Subcutaneous adipose tissue (tissue), 4 donors: Measurements from ENCODE around the gene PSMB4. TPM values are rescaled to one million over a fixed set of nuclear protein-coding genes. Genes with fewer than 3 reads are reported as not detected.

Source experiments
- small RNA-seq: library from RNA; depleted of rRNA; stranded (forward); fragments of <200 nt; gene quantifications from one replicate; pipeline ENCODE3, GENCODE V24; 2016
- total RNA-seq, 4 donors: library from RNA; depleted of rRNA; stranded (reverse); fragments of >200 nt; gene quantifications; one replicate each; pipeline ENCODE4 v1.1.0, GENCODE V29; 2016
- TF ChIP-seq, protein P1 (sequence below): fragments of 450-650 bp; IDR thresholded peaks from one replicate; pipeline ENCODE4 v1.5.1; 2016; ENCODE audit warnings: low read depth, mild to moderate bottlenecking, control low read depth, antibody characterized with exemption, moderate library complexity

The PSMB4 gene
- total RNA-seq, 4 donors from 2014 or later, result 197 to 298 (median 246) TPM

GRCh38 chr1:151435174-151435573, 35.8 kb downstream of the PSMB4 start:
- TF ChIP-seq, protein P1, sequence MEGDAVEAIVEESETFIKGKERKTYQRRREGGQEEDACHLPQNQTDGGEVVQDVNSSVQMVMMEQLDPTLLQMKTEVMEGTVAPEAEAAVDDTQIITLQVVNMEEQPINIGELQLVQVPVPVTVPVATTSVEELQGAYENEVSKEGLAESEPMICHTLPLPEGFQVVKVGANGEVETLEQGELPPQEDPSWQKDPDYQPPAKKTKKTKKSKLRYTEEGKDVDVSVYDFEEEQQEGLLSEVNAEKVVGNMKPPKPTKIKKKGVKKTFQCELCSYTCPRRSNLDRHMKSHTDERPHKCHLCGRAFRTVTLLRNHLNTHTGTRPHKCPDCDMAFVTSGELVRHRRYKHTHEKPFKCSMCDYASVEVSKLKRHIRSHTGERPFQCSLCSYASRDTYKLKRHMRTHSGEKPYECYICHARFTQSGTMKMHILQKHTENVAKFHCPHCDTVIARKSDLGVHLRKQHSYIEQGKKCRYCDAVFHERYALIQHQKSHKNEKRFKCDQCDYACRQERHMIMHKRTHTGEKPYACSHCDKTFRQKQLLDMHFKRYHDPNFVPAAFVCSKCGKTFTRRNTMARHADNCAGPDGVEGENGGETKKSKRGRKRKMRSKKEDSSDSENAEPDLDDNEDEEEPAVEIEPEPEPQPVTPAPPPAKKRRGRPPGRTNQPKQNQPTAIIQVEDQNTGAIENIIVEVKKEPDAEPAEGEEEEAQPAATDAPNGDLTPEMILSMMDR, result no peak

DNA sequence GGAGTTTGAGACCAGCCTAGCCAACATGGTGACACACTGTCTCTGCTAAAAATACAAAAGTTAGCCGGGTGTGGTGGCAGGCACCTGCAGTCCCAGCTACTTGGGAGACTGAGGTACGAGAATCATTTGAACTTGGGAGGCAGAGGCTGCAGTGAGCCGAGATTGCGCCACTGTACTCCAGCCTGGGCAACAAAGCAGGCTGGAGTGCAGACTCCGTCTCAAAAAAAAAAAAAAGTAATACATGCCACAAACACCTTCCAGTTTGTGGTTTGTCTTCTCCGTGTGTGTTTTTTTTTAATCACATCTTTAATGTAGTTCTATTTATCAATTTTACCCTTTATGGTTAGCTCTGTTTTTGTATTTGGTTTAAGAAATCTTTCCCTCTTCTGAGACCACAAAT, 37.6 kb downstream of the PSMB4 start:
- TF ChIP-seq, protein P1, result no peak

DNA sequence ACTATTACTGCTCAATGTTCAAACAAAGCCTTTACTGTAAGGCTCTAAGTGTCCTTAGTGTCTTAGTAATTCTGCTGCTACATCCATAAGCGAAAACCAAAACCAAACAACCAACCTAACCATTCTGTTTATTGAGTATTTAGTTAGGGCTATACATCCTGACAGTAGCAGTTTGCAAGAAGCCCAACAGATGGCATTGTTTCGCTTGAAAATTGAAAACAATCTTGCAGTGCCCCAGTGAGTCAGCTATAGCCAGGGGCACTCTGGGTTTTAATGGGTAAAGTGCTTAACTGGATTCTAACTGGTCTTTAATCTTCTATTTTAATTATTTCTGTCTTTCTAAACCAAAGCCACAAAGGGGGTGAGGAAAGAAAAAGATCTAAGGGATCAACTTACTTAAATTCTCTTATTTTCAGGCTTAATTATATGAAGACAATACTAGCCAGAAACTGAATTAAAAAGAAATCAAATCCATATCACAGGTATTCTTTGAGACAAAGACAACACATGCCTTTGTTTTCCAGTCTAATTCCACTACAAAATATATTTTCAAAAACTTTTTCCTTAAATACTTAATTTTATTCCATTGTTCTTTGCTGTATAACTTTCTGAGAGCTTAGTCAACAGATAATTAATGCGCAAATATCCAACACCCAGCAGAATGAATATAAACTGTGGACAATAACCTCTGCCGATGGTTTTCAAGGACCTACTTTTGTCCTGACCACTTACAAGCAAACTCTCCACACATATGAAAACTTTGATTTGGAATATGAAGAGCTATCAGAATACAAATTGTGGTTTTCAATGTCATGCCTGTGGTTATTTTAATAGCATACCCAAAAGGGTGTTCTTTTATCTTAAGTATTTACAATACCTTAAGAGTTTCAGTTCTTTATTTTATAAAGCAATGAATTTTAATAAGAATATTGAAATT, 44.7 kb downstream of the PSMB4 start:
- TF ChIP-seq, protein P1, result no peak

- TF ChIP-seq, protein P1, result no peak
Observed at GRCh38 chr1:151444783-151445177, 45.4 kb downstream of the PSMB4 start.

DNA sequence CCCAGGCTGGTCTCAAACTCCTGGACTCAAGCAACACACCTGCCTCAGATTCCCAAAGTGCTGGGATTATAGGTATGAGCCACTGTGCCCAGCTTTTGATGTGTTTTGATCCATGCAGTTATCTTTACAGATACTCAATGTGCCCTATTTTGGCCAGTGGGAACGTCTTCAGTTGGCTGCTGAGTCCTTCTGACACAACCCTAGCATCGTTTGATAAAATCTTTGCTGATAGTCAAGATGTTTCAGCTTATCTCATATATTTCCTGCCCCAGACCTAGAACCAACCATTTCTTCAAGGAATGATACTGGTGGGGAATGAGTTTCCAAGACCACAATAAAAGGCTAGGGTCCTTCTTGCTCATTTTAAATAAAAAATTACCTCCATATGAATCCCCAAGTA, 48.3 kb downstream of the PSMB4 start:
- TF ChIP-seq, protein P1, result no peak

Small RNA genes within 50 kb of the gene (small RNA-seq; reads per million reads assigned to genes)
- 11.5 reads per million, percentile 91 among the genes with 10 or more reads in this experiment for gene RNY4P25

Other genes with a start within 250 kb of the PSMB4 start
- 10 to 100 TPM in 2 of 4 donors, 1 to 10 TPM in 2; 5.7 to 30.9 (median 11.5) TPM for gene TNFAIP8L2, start 242.9 kb upstream of the PSMB4 start, total RNA-seq
- 10 to 100 TPM; 10.1 to 15.0 (median 10.9) TPM for gene LYSMD1, start 233.7 kb upstream of the PSMB4 start, total RNA-seq
- 10 to 100 TPM; 20.3 to 34.6 (median 25.8) TPM for gene SCNM1, start 233.4 kb upstream of the PSMB4 start, total RNA-seq
- not detected for gene TMOD4, start 223.6 kb upstream of the PSMB4 start, total RNA-seq
- gene VPS72, start 209.4 kb upstream of the PSMB4 start, total RNA-seq, result 10 to 100 TPM; 21.9 to 39.2 (median 26.5) TPM
- 10 to 100 TPM; 29.7 to 70.9 (median 46.6) TPM for gene PIP5K1A, start 201.0 kb upstream of the PSMB4 start, total RNA-seq
- gene PSMD4, start 144.8 kb upstream of the PSMB4 start, total RNA-seq, result 100 to 1,000 TPM; 113 to 200 (median 160) TPM
- gene ZNF687, start 117.3 kb upstream of the PSMB4 start, total RNA-seq, result 10 to 100 TPM in 3 of 4 donors, 1 to 10 TPM in 1; 7.8 to 19.8 (median 17.7) TPM
- 10 to 100 TPM; 50.0 to 73.1 (median 56.0) TPM for gene PI4KB, start 72.2 kb upstream of the PSMB4 start, total RNA-seq
- gene RFX5, start 52.3 kb upstream of the PSMB4 start, total RNA-seq, result 10 to 100 TPM; 20.2 to 27.5 (median 22.8) TPM
- 100 to 1,000 TPM in 1 of 4 donors, 10 to 100 TPM in 3; 32.6 to 100 (median 54.7) TPM for gene SELENBP1, start 26.9 kb upstream of the PSMB4 start, total RNA-seq
- gene POGZ, start 59.9 kb downstream of the PSMB4 start, total RNA-seq, result 10 to 100 TPM; 39.9 to 51.6 (median 47.3) TPM
- gene CGN, start 111.8 kb downstream of the PSMB4 start, total RNA-seq, result under 1 TPM in 2 of 4 donors, not detected in 2; 0.44 to 0.98 TPM
- 1 to 10 TPM; 3.8 to 7.5 (median 5.8) TPM for gene TUFT1, start 140.7 kb downstream of the PSMB4 start, total RNA-seq
- gene SNX27, start 212.5 kb downstream of the PSMB4 start, total RNA-seq, result 10 to 100 TPM; 30.0 to 62.2 (median 46.6) TPM